Osteoblast (primary cell): ENCODE results near the gene CORIN. TPM values are rescaled to one million over a fixed set of nuclear protein-coding genes. Genes with fewer than 3 reads are reported as not detected.

Experiments
- DNase-seq: peaks from one replicate; pipeline ENCODE4 v3.0.0; 2011; ENCODE audit warnings: low spot score, mixed read lengths; ENCODE audit not compliant: insufficient read length; ENCODE audit errors: missing footprints
- H2AFZ ChIP-seq: 2 replicates; pipeline ENCODE4 v1.6.0; 2011; ENCODE audit warnings: mild to moderate bottlenecking, low read length
- H3K27ac ChIP-seq: 2 replicates; pipeline ENCODE4 v1.5.1; 2011; ENCODE audit warnings: mild to moderate bottlenecking, low read depth, low read length, moderate library complexity
- H3K27me3 ChIP-seq: 2 replicates; pipeline ENCODE4 v1.6.0; 2012; ENCODE audit warnings: mild to moderate bottlenecking, control low read depth, inconsistent platforms, low read length, moderate library complexity; ENCODE audit not compliant: insufficient read depth
- H3K36me3 ChIP-seq: 2 replicates; pipeline ENCODE4 v1.5.1; 2011; ENCODE audit warnings: mild to moderate bottlenecking, low read length, control low read depth, moderate library complexity; ENCODE audit not compliant: insufficient read depth
- H3K4me1 ChIP-seq: 2 replicates; pipeline ENCODE4 v1.5.1; 2011; ENCODE audit warnings: mild to moderate bottlenecking, low read length, control low read depth, moderate library complexity; ENCODE audit not compliant: insufficient read depth
- H3K4me2 ChIP-seq: 2 replicates; pipeline ENCODE4 v1.6.0; 2011; ENCODE audit warnings: mild to moderate bottlenecking, low read length; ENCODE audit not compliant: insufficient read depth
- H3K4me3 ChIP-seq: fragments of 200-600 bp; sonication (generic); 3 replicates; pipeline ENCODE4 v1.5.1; 2012; ENCODE audit warnings: mild to moderate bottlenecking, low read length, inconsistent platforms; ENCODE audit not compliant: insufficient read depth
- H3K79me2 ChIP-seq: 2 replicates; pipeline ENCODE4 v1.6.0; 2012; ENCODE audit warnings: mild to moderate bottlenecking, low read length, control low read depth, inconsistent platforms; ENCODE audit not compliant: insufficient read depth
- H3K9me3 ChIP-seq: 2 replicates; pipeline ENCODE4 v1.5.1; 2011; ENCODE audit warnings: low read depth, low read length, control low read depth
- H4K20me1 ChIP-seq: 2 replicates; pipeline ENCODE4 v1.6.0; 2012; ENCODE audit warnings: mild to moderate bottlenecking, low read length, control low read depth; ENCODE audit not compliant: insufficient read depth
- CTCF ChIP-seq: IDR thresholded peaks from 2 replicates; pipeline ENCODE4 v1.5.1; 2011; ENCODE audit warnings: mild to moderate bottlenecking, low read depth, low read length, moderate library complexity; ENCODE audit errors: extremely low read depth
- total RNA-seq: library from RNA; depleted of rRNA; stranded (reverse); fragments of >200 nt; gene quantifications from 2 replicates; pipeline ENCODE4 v1.2.3, GENCODE V29; 2012

CORIN gene
- total RNA-seq, 1 donor = 0.36 TPM

DNA sequence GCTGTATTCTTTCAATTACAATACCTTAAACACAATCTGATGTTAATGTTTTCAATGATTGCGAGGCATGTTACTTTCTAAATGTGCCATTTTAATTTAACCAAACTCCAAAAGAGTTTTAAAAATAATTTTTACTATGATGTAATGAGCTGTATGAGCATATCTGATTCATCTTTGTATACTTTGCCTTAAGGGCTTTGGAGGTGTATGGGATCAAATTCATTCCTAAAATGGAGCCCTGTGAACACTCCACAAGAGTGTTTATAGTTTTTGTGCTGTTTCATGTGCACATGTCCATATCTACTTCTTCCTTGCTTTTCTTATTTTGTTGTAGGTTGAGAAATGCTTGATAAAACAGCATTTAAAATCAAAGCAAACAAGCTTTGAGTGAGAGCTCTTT is 270.4 kb downstream of the CORIN start:
- no peak for TF ChIP-seq CTCF
- Histone ChIP-seq H3K27me3 (no peaks in the 10 kb centered on the region), H3K36me3 (peaks cover 42% of the 10 kb centered on the region), H3K4me2 (no peak overlapping the region), H3K4me1 (peaks cover 9% of the 10 kb centered on the region), H3K27ac (no peak overlapping the region), H3K9me3 (no peaks in the 10 kb centered on the region), H4K20me1 (no peaks in the 10 kb centered on the region), H3K79me2 (no peaks in the 10 kb centered on the region), H3K4me3 (no peak overlapping the region), H2AFZ (no peak overlapping the region)
- DNase-seq = no peak

GRCh38 chr4:47566969-47567368 is 270.9 kb downstream of the CORIN start:
- Histone ChIP-seq H2AFZ (no peak overlapping the region), H3K27ac (no peak overlapping the region), H3K27me3 (no peaks in the 10 kb centered on the region), H3K4me1 (peaks cover 9% of the 10 kb centered on the region), H3K9me3 (no peaks in the 10 kb centered on the region), H3K36me3 (peaks cover 43% of the 10 kb centered on the region), H3K4me3 (no peak overlapping the region), H4K20me1 (no peaks in the 10 kb centered on the region), H3K4me2 (no peak overlapping the region), H3K79me2 (no peaks in the 10 kb centered on the region)
- no peak for DNase-seq
- TF ChIP-seq CTCF = no peak

DNA sequence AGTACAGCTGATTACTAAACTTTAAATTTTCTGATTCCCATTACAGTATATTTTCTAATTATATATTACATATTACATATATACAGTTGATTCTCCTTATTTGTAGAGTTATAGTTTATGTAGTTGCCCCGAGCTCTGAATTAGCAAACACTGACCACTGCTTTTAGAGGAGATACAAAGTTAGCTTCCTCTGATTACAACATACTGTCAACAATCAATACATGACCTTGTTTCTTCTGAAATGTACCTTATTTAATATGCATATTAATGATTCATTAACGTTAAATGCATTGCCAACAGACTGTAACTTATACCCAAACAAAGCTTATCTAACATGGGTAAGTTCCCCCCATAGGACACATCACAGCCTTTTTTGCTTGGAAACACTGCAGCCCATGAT is 271.3 kb downstream of the CORIN start:
- Histone ChIP-seq H3K9me3 (no peaks in the 10 kb centered on the region), H3K27ac (no peak overlapping the region), H3K4me2 (no peak overlapping the region), H3K79me2 (no peaks in the 10 kb centered on the region), H3K4me1 (peaks cover 9% of the 10 kb centered on the region), H3K36me3 (peaks cover 43% of the 10 kb centered on the region), H4K20me1 (no peaks in the 10 kb centered on the region), H2AFZ (no peak overlapping the region), H3K4me3 (no peak overlapping the region), H3K27me3 (no peaks in the 10 kb centered on the region)
- no peak for DNase-seq
- no peak for TF ChIP-seq CTCF

DNA sequence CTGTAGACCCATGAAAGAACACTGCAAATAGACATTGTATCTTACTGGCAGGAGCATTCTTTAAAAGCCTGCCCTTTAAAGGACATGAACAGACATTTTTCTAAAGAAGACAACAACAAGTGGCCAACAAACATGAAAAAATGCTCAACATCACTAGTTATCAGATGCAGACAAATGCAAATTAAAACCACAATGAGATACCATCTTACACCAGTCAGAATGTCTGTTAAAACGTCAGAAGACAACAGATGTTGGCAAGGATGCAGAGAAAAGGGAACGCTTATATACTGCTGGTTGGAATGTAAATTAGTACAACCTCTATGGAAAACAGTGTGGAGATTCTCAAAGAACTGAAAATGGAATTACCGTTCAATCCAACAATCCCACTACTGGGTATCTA is 275.6 kb downstream of the CORIN start:
- Histone ChIP-seq H3K27me3 (no peaks in the 10 kb centered on the region), H3K79me2 (no peaks in the 10 kb centered on the region), H2AFZ (no peak overlapping the region), H3K4me2 (no peak overlapping the region), H3K4me3 (no peak overlapping the region), H3K36me3 (peaks cover 45% of the 10 kb centered on the region), H3K9me3 (no peaks in the 10 kb centered on the region), H3K27ac (no peak overlapping the region), H4K20me1 (no peaks in the 10 kb centered on the region), H3K4me1 (peaks cover 9% of the 10 kb centered on the region)
- no peak for TF ChIP-seq CTCF
- DNase-seq = no peak
